Suppressor macrophage treated with lipopolysaccharide for 4 hours (primary cell): ENCODE data around the gene TRIM31.

Experiments
- DNase-seq: peaks from one replicate; pipeline ENCODE4 v3.0.0-alpha.2; 2020

Gene TRIM31

DNA sequence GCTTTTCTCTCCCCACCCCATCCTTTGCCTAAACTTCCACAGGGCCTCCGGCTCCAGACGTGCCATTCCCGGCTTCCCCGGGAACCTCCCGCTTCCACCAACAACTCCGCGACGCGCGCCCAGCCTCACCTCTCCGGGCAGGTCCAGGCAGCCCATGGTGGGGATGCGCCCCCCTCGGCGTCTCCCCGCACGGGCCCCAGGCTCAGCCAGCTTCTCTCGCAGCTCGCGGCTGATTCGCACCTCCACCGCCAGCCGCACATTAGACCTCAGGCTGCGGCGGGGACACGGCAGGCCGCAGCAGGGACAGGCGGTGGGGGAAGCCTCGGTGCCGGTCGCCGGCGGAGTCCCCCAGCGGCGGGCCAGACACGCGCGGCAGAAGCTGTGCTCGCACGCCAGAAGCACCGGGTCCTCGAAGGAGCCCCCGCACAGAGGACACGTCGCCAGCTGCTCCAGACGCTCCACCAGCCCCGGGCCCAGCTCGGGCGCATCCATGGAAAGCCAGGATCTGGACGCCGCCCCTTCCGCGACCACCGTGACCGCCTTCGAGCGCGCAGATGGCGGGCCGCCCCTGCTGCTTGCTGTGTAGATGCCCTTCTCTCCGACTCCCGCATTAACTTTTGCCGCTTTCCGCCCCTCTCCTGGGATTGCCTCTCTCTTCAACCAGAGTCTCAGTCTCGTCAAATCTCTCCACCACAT lies 37.6 kb downstream of the TRIM31 start, which contains the start of gene RNF39:
RNF39 (minus strand) TSS at position 676 of the 696 bp plus-strand sequence; CDS start at position 492, 184 bp downstream.
- DNase-seq = no peak

DNA sequence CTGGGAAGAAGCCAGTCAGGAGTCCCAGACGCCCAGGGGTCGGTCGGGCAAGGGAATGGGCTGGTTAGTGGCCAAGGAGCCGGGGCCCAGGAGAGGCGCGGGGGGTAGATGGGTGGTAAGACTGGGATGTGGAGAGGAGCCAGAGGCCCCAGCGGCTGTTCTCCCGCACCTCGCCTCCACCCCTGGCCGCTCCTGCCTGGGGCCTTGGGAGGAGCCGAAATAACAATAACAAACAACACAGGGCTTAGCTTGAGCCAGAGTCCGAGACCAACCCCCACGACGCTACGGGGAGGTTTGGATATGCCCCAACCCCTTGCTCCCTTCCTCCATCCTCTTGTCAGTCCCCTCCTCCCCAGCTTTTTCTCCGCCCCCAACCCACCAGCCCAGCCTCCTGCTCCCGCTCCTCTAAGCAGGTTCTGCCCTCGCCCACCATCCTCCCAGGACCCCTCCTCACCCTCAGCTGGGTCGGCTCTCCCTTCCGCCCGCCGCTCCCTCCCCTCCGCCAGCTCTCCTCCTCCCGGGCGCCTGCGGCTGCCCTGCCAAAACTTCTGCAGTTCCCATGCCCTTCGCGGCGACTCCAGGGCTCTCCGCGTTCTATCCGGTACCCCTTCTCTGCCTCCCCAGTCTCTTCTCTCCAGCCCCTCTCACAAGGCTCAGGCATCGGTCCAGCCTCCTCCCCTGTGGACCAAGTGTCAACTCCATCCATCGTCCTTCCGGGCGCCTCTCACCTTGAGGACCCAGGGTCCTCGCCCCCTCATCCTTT lies 38.4 kb downstream of the TRIM31 start:
- no peak for DNase-seq

DNA sequence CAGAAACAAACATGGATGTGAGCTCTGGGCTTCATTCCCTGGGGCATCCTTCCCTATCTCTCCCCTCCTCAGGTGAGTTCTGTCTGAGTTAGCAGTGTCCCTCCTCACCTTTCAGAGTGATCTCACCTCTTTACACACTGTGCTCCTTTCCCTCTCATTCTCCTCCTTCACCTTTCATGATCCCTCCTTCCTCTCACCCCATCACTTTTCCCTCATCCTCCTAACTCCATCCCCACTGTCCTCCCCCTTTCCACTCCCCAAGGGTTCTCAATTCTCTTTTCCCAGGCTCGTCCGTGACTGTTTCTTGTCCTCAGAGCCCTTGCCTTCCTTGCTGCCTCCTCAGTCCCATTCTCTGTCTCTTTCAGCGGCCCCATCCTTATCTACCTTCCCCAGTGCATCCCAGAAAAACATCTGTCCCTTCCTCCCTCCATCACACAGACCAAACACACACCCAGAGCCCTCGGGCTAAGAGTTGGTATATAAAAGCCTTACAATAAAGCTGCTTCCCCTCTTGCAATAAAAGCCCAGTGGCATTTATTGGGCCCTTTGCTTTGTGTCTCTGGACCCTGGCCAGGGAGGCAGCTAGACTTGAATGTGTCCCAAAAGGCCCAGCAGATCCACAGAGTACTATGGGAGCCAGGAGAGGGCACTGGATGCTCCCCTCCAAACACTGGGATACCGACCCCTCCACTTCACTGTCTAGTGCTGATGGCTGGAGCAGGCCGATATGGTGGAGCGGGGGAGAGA lies 39.2 kb downstream of the TRIM31 start:
- DNase-seq = no peak

DNA sequence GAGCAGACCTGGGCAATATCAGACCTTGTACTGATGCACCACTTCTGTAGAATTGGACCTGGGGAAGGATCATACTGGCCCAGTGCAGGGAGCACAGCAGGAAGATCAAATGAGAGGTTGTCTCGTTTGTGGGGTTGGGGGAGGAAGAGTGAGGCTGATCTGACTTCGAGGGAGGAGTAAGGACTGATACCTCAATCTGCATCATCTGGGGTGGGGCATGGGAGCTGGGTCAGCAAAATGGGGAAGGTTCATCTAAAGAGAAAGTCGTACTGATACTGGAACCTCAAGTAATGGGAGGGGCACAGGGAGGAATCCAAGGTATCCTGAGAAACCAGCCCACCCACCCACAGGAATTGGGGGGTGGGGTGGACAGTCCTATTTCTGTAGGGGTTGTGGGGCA lies 41.0 kb downstream of the TRIM31 start:
- DNase-seq = no peak

DNA sequence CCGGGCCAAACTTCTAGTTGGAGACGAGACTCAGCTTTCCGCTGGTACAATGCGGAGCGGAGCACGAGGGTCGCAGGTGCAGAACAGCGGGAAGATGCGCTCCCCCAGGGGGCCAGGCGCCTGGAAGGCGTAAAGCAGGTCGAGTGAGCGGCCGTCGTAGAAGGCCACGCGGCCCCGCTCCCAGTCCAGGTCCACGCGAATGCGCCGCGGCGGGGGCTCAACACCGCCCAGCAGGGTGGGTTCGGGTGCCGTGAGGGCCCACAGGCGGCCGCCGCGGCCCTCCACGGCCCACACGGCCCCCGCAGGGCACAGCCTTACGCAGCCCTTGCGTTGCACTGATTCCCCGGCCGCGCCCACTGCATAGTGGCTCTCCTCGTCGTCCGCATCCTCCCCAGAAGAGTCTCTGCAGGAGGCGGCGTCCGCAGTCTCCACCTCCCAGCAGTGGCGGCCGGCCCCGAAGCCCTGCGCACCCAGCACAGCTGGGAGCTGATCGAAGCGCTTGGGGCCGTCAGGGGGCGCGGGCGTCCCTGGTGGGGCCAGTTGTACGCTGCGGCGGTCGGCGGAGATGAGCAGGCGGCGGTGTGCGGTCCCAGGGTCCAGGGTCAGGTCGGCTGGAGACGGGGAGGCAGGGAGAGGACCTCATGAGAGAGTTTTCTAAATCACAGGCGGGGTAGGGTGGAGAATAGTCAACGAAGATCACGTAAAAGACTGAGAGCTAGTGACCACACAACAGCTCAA lies 41.6 kb downstream of the TRIM31 start:
- DNase-seq = no peak

DNA sequence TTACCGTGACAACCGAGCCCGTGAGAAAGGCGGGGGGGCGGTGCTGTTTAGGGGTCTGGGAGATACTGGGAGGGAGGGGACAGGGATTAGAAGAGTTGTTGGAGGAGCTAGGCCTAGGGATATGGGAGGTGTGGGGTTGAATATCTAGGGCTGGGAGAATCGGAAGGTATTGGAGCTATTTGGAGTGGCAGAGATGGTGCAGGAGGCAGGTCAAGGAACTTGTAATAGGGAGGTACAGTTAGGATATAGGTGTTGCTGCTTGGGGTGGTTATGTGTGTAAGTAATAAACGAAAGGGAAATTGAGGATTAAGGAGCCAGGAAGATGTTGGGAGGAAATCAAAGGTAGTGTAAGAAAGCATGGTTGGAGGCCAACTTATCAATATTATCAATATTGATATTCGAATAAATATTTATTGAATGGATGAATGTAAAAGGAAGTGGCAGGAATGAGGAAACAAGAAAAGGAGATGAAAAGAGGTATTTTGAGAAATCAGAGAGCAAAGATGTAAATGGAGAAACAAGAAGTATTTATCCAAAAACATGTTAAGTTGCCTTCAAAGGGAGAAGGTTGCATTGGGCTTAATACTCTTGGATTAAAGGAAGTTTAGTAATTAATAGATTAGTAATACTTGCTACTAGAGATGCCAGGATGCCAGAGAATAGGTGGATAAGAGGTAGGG lies 45.3 kb downstream of the TRIM31 start:
- no peak for DNase-seq

DNA sequence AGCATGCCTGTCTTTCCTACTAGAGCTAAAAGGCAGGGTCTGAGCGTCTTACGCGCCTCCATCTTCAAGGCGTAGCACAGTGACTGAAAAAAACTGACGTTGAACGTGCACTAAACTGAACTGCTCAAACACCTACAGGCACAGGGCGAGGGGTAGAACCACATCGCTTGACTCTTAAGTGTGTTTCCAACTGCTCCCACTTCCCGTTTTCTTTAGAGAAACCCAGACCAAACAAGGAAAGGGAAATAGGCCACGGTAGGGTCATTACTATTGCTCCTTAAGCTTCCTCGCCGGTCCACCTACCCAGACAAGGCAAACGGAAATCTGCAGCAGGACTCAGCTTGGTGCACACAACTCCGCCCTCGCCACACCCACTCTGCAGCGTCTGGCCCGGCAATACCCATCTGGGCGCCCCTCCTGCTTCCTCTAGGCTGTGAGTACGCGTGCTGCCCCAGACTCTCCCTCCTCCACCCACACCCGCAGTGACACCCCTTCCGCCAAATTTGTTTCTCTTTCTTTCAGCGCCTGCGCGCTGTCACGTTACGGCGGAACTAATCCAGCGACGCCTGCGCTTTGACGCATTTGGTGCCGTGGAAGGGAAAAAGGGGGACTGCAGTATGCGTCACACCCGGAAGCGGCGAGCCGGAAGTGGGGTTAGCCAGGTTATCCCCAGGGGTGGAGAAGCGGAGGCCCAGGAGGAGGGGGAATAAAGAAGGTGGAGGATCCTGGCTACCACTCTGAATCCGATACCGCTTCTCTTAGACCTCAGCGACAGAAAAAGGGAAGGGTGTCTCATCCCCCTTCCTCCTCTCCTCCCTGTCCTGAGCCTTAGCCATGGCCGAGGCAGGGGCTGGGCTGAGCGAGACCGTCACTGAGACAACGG lies 46.1 kb downstream of the TRIM31 start, which contains the start of gene PPP1R11:
PPP1R11 (plus strand) TSS at position 622 of the 883 bp plus-strand sequence; CDS start at position 835, 213 bp downstream.
- peak; percentile 99 for DNase-seq

DNA sequence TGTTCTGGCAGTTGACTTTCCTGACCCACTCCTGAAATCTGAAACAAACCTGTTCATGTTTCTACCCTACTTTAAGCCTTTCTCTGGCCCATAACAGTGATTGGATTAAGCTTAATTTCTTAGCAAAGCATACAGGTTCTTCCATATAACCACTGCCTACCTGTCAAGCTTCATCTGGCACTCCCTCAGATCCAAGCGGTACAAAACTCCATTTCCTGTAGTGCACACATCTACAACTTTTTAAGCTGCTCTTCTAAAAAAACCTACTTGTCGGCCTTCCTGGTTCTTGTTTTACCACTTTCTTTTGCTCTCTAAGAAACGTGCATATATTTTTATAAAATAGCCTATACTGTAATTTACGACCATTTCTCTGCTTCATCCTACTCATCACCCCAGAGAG lies 46.8 kb downstream of the TRIM31 start:
- no peak for DNase-seq

DNA sequence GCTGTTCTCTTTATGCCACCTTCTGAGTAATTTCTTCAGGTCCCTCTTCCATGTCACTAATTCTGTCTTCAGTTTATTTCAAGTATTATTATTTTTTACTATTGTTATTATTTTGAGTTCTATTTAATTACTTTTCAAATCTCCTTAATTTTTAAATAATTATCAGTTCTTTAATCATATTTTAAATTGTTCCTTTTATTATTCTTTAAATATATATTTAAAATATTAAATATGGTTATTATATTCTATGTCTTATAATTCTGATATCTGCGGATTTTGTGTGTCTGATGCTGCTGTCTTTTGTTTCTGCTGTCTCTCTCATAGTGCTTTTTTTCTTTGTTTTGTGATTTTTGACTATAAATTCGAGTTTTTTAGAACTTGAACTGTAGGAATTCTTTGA lies 49.6 kb downstream of the TRIM31 start:
- no peak for DNase-seq

DNA sequence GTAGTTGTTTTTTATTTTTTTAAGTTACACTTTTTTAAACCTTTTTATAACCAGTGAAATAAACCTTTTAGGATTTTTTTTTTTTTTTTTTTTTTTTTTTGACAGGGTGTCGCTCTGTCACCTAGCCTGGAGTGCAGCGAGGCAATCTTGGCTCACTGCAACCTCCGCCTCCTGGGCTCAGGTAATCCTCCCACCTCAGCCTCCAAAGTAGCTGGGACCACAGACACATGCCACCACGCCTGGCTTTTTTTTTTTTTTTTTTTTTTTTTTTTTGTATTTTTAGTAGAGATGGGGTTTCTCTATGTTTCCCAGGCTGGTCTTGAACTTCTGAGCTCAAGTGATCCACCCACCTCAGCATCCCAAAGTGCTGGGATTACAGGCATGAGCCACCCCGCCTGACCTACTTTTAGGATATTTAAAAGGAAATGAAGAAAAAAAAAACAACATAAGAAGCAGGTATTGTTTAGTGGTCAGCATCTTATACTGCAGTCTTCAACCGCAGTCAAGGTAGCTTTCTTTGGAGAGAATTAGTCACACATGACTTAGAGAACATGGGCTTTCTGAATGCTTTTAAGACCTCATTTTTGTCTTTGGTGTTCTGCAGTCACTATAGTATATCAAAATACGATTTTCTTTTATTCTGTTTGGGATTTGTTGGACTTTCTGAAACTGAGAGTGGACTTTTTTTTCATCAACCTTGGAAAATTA lies 50.3 kb downstream of the TRIM31 start:
- no peak for DNase-seq

DNA sequence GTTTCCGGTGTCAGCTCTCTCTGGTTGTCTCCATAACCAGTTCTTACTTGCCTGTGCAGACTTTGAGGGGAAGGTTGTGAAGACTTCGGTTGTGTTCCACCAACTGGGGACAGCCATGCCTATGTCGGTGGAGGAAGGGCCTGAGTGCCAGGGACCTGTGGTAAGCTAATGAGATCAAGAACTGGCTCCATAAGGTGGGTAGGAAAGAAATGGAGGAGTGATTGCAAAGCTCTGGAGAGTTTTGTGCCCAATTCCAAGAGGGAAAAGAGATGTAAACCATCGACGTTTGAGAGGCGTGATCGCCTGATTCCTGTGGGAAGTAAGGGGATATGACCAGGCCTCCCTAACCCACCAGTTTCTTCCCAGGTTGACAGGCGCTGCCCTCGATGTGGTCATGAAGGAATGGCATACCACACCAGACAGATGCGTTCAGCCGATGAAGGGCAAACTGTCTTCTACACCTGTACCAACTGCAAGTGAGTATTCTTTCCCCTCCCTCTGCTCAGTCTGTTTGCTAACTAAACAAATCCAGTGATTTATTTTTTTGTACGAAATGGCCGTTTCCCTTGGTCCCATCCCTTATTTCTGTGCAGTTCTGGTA lies 50.9 kb downstream of the TRIM31 start:
- DNase-seq = no peak

DNA sequence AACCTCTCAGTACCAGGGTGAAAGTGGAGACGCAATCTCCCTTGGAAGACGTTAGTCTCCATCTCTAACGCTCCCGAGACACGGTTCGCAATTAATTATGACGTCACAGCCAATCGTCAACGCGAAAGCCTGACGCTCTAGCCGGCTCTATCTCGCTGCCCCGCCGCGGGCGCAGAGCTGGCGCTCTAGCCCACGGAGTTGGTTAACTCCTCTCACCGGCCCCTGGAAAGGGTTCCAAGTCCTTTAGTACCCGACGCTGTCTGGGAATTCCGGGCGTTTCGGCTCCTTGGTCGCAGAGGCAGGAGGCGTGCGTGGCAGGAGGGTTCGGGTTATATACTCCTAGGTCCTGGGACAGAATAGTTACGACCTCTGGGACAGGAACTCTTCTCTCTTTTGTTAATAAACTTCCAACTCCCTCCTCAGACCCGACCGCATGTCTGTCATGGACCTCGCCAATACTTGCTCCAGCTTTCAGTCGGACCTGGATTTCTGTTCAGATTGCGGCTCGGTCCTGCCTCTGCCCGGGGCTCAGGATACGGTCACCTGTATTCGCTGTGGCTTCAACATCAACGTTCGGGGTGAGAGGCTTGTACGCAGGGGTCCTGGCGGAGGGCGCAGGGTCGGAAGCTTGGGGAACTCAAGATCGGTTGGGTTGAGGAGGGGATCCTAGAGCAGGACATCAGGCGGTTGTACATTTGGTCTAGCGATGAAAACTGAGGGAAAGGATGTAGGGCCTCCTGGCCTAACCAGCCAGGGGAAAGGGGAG lies 51.6 kb downstream of the TRIM31 start, which contains the start of gene POLR1H:
POLR1H (plus strand) TSS at position 174 of the 766 bp plus-strand sequence; CDS start at position 434, 260 bp downstream.
- DNase-seq = peak; percentile 98

DNA sequence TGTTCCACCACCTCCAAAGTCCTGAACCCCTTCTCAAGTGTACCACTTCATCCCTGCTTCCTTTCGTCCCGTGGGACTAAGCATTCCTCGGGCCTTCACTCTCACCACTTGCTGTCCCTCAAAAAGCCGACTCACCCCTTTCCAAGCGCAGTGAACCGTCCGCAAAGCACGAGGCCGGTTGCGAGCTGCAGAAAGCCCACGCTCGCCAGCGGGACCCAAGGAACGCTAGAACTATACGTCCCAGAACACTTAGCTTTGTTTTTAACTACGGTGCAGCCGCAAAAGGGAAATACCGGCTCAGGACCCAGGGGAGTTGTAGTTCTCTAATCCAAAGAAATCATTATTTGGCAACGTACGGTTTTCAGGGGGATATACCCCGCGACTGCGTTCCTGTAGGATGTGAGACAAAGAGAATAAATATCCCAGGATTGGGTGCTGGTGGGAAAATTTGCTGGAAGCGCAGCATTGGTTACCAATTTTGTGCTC lies 52.2 kb downstream of the TRIM31 start:
- DNase-seq = peak; percentile 56

DNA sequence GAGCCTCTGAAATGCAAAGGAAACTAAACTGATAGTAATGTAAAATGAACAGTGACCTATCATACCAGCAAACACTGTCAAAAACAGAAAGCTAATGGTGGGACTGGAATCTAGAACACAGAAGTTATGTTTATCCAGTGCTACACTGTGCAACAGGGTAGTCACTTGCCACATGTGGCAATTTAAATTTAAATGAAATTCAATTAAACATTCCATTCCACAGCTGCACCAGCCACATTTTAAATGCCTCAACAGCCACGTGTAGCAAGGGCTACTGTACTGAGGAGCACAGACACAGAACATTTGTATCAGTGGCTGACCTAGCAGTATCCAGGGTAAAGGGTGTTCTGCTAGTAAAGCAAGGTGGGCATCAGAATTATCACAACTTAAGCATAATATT lies 57.4 kb downstream of the TRIM31 start:
- no peak for DNase-seq

DNA sequence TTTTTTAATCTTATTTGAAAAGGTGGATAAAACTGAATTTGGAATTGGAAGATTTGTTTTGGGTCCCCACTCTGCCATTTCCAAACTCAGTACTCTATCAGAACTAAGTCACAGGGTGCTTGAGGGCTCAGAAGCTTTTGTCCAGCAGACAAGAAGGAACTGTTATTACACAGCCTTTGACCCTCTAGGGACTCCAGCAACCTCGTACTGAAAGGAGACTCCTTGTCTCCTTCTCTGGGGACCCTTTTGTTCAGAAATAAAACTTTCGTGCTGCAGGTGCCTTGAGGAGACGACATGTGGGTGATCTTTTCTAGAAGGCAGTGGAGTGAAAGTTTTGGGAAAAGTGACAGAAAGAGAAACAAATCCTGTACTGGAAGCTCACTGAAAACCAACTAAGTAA lies 59.2 kb downstream of the TRIM31 start:
- DNase-seq = no peak
